Hematopoietic multipotent progenitor cell treated with erythropoietin and hydrocortisone succinate and interleukin-3 and kit ligand, for 8 days (in vitro differentiated cells): Measurements from ENCODE around the gene RFTN2.
"Not testable (repeated sequence)": the region's sequence is repeated elsewhere in the genome, so short reads cannot be mapped to it uniquely, and the experiment has no call there.

Experiments
- DNase-seq: peaks from one replicate; pipeline ENCODE4 v3.0.0-alpha.2; 2015

The RFTN2 gene

GRCh38 chr2:197600306-197600705 is 75.1 kb downstream of the RFTN2 start:
- no peak for DNase-seq

GRCh38 chr2:197599285-197599965 is 76.0 kb downstream of the RFTN2 start:
- DNase-seq: peak; percentile 67

GRCh38 chr2:197598450-197598849 is 76.9 kb downstream of the RFTN2 start:
- no peak for DNase-seq

- no peak for DNase-seq
Observed at GRCh38 chr2:197597166-197597565, 78.2 kb downstream of the RFTN2 start.

GRCh38 chr2:197596766-197597165 is 78.6 kb downstream of the RFTN2 start:
- no peak for DNase-seq

GRCh38 chr2:197591339-197592072 is 83.9 kb downstream of the RFTN2 start:
- no peak for DNase-seq

GRCh38 chr2:197587255-197587654 is 88.1 kb downstream of the RFTN2 start:
- DNase-seq: not testable (repeated sequence)

- DNase-seq: not testable (repeated sequence)
Observed at GRCh38 chr2:197580166-197580565, 95.2 kb downstream of the RFTN2 start.

GRCh38 chr2:197578294-197578693 is 97.1 kb downstream of the RFTN2 start:
- not testable (repeated sequence) for DNase-seq

GRCh38 chr2:197577446-197577845 is 97.9 kb downstream of the RFTN2 start:
- no peak for DNase-seq

GRCh38 chr2:197576631-197577030 is 98.8 kb downstream of the RFTN2 start:
- no peak for DNase-seq

- no peak for DNase-seq
Observed at GRCh38 chr2:197575987-197576386, 99.4 kb downstream of the RFTN2 start.

- DNase-seq: no peak
Observed at GRCh38 chr2:197573608-197574007, 101.8 kb downstream of the RFTN2 start.

GRCh38 chr2:197571627-197572271 is 103.6 kb downstream of the RFTN2 start:
- no peak for DNase-seq

GRCh38 chr2:197560146-197560665 is 115.2 kb downstream of the RFTN2 start:
- DNase-seq: no peak

GRCh38 chr2:197559681-197560080 is 115.7 kb downstream of the RFTN2 start:
- DNase-seq: no peak

- no peak for DNase-seq
Observed at GRCh38 chr2:197558393-197558792, 117.0 kb downstream of the RFTN2 start.

- no peak for DNase-seq
Observed at GRCh38 chr2:197556456-197556855, 118.9 kb downstream of the RFTN2 start.

GRCh38 chr2:197555467-197555866 is 119.9 kb downstream of the RFTN2 start:
- DNase-seq: no peak

- not testable (repeated sequence) for DNase-seq
Observed at GRCh38 chr2:197551260-197551659, 124.1 kb downstream of the RFTN2 start.

- no peak for DNase-seq
Observed at GRCh38 chr2:197548582-197548981, 126.8 kb downstream of the RFTN2 start.

- no peak for DNase-seq
Observed at GRCh38 chr2:197547163-197547900, 128.1 kb downstream of the RFTN2 start.

- DNase-seq: peak; percentile 70
Observed at GRCh38 chr2:197543206-197543605, 132.2 kb downstream of the RFTN2 start.
